ENCODE results near the gene SAV1. TPM values are rescaled to one million over a fixed set of nuclear protein-coding genes. Genes with fewer than 3 reads are reported as not detected.

SAV1 gene
- polyA plus RNA-seq, 10 donors = 22.2 to 34.3 (median 25.2) TPM

DNA sequence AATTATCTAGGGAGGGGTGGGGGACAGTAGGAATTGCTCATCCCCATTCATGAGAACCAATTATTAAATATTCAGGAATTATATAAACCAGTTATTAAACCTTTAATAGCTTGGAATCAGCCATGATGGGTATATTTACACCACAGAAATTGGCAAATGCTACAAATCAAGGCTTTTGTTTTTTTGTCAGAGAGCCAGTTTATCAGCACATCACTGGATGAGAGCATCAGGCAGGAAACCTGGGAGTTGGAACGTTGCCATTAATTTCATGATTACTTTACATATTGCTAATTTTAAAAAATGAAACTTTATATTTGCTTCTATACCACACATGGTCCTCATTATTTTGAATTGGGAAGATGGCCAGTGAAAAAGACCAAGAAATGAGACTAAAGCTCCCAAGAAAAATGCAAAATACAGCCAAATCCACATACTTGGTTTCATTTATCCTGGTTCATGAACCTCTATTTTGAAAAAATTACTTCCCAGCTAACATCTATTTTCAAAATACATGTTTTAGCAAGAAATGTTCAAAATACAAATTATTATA is 59.7 kb downstream of the SAV1 start:
- peak; percentile 67 to 91 (median 83) for DNase-seq

GRCh38 chr14:50607761-50608160 is 60.3 kb downstream of the SAV1 start:
- DNase-seq = peak in 1 of 3 donors; percentile 62

DNA sequence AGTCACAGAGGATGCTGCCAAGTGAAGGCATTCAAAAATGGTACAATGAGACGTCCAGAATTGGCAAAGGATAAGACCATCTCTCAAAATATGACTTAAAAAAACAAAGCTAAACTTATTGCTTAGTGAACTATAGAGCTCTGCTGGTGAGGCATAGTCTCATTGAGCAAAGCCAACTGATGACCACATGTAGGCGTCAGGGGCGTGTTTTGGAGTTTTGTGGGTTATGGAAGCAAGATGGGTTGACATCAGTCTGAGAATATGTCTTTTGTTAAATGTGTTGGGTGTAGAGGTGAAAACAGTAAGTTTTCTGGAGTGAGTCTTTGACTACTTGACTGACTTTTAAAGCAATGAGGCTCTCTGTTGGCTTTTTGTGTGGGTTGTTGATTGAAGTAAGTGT is 60.9 kb downstream of the SAV1 start:
- peak in 1 of 3 donors; percentile 34 for DNase-seq

GRCh38 chr14:50606468-50606867 is 61.6 kb downstream of the SAV1 start:
- no peak for DNase-seq

DNA sequence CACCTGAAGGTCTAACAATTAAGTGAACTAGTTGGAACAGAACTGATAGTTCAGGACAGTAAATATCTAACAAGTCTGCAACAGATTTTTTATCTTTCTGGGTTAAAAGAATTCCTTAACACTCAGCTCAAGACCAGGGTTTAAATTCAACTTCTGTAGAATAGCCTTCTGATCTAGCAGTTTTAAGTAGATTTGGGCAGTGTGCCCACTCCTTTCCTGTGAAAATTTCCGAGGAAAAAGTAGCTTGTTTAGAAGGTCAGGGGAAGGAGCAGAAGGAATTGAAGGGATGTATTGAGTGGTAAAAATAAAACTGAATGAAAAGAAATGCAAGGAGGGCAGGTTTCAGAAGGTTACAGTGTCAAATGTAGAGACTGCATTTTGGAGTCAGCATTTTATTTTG is 62.3 kb downstream of the SAV1 start:
- peak in 2 of 3 donors; percentile 42 to 65 for DNase-seq

DNA sequence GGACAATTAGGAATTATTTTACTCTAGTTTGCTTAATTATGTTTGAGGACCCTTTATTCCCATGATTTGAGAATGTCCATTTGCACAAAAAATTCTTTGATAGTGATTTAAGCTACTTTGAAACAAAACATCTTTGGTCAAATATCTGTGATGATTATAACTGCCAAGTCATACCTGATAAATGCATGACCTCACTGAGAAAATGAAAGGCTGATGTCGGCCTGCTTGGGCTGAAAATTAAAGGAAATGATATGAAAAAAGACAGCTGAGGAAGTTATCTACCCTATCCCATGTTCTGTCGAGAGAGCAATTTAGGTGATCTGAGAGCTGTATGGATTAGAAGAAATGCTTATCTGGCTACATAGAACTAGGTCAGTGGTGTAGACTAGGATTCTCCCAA is 64.5 kb downstream of the SAV1 start:
- DNase-seq = no peak

GRCh38 chr14:50602035-50602434 is 66.1 kb downstream of the SAV1 start:
- DNase-seq = no peak

GRCh38 chr14:50601394-50601793 is 66.7 kb downstream of the SAV1 start:
- no peak for DNase-seq

GRCh38 chr14:50600849-50601248 is 67.3 kb downstream of the SAV1 start:
- no peak for DNase-seq

DNA sequence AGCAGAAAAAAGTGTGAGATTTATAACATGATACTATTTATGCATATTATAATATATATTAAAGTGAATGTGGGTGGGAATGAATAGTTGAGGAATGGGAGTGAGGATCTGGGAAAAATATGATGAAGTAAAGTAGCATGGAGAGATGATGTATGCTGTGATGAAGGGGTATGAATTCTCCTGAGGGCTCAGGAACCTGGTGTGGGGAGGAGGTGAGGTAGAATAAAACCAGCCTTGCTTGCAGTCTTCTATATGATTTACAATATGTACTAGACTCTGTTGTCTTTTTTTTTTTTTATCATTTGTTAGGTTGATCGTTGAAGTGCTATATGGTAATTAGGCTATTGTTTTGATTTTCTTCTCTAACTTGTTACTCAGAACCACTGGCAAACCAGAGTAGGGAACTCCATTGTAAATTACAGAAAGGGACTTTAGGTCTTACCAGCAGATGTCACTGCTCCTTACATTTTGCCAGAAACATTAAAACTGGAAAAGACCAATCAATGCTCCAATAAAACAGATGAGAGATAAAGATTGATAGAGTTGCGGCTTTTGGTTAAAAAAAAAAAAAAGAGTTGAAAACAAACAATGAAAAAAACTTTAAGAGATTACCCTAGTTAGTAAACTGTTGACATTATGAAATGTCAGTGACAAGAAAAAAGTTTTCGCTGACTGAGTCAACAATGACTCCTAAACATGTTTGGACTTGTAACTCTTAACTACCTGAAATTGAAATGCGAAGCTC is 68.2 kb downstream of the SAV1 start:
- DNase-seq = peak; percentile 39 to 66 (median 41)

DNA sequence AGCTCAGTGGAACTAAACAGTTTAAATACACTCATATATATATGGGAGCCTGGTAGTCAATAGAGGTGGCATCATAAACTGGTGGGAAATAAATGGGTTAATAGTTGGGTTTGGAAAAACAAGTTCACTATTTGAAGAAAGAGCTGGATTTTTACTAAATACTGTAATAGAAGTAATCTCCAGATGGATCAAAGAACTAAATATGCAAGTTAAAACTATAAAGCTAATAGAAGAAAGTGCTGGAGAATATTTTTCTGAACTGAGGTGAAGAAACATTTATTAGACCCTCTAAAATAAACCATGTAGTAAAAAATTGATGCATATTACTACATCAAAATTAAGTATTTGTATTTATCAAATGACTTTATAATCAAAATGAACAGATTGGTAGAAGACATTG is 69.3 kb downstream of the SAV1 start:
- DNase-seq = no peak

DNA sequence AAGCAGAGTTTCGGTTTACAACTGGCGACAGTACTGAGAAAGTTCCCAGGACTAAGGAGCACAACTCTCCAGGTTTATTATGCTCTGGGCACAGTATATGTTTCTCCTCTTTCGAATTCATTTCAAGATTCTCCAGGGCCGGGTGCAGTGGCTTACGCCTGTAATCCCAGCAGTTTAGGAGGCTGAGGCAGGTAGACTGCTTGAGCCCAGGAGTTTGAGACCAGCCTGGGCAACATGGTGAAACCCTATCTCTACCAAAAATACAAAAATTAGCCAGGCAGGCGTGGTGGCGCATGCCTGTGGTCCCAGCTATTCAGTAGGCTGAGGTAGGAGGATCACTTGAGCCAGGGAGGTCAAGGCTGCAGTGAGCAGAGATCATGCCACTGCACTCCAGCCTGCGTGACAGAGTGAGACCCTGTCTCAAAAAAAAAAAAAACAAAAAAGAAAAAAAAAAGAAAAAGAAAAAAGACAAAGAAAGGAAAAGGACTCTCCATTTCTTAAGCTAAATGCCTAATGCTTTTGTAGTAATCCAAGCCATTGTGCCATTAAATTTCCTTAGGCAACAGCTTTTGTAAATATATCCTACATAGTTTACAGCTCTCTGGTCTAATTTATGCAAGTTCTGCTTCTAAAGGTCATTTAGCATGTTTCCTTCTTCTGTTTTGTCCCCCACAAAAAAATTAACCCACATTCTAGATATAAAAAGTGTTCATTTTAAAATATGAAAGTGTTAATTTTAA is 73.4 kb downstream of the SAV1 start:
- DNase-seq = no peak

- no peak for DNase-seq
Observed at GRCh38 chr14:50590464-50590863, 77.6 kb downstream of the SAV1 start.

Other genes starting within 250 kb of the SAV1 start
- 10 to 100 TPM; 28.8 to 47.0 (median 33.9) TPM for gene MAP4K5, start 135.7 kb downstream of the SAV1 start, polyA plus RNA-seq (ENCODE audit: insufficient read length in 10 of 10)
- gene ATL1, start 108.2 kb downstream of the SAV1 start, polyA plus RNA-seq (ENCODE audit: insufficient read length in 10 of 10) = 10 to 100 TPM in 2 of 10 donors, 1 to 10 TPM in 8; 6.1 to 11.0 (median 7.8) TPM
- 10 to 100 TPM; 29.9 to 50.4 (median 38.7) TPM for gene NIN, start 162.9 kb upstream of the SAV1 start, polyA plus RNA-seq (ENCODE audit: insufficient read length in 10 of 10)
- 1 to 10 TPM in 4 of 10 donors, under 1 TPM in 6; 0.29 to 2.1 (median 0.90) TPM for gene ABHD12B, start 203.7 kb upstream of the SAV1 start, polyA plus RNA-seq (ENCODE audit: insufficient read length in 10 of 10)